GM12891 (cell line): Measurements from ENCODE around the gene COQ2.

Source experiments
- POLR2A ChIP-seq: IDR thresholded peaks from 2 replicates; pipeline ENCODE4 v1.6.1; 2011; ENCODE audit warnings: low read depth, low read length, control low read depth
- POLR2AphosphoS5 ChIP-seq: IDR thresholded peaks from 2 replicates; pipeline ENCODE4 v1.6.1; 2011; ENCODE audit warnings: low read depth, low read length, control low read depth
- POU2F2 ChIP-seq: IDR thresholded peaks from 2 replicates; pipeline ENCODE4 v1.6.1; 2011; ENCODE audit warnings: low read depth, mild to moderate bottlenecking, control low read depth, low read length, moderate library complexity
- SPI1 ChIP-seq: IDR thresholded peaks from 2 replicates; pipeline ENCODE4 v1.6.1; 2011; ENCODE audit warnings: low read depth, low read length, control low read depth

- TF ChIP-seq SPI1: no peak
- no peak for TF ChIP-seq POLR2A
- TF ChIP-seq POLR2AphosphoS5: no peak
- TF ChIP-seq POU2F2: no peak
These were observed 3.3 kb downstream of the COQ2 start for GRCh38 chr4:83281307-83281706.
